H54 (cell line): ENCODE data around the gene COL1A1.

Experiments used
- DNase-seq: peaks from one replicate; pipeline ENCODE4 v3.0.0; 2011; ENCODE audit warnings: low spot score, mixed read lengths; ENCODE audit not compliant: insufficient read length
- FAIRE-seq: peaks from 3 replicates; lab custom pipeline; 2011; peaks lifted over from hg19 to GRCh38; lab: Jason Lieb, UNC
- POLR2A ChIP-seq: IDR thresholded peaks from 2 replicates; pipeline ENCODE4 v1.6.1; 2011; ENCODE audit warnings: low read depth, mild to moderate bottlenecking, low read length

Gene COL1A1

DNA sequence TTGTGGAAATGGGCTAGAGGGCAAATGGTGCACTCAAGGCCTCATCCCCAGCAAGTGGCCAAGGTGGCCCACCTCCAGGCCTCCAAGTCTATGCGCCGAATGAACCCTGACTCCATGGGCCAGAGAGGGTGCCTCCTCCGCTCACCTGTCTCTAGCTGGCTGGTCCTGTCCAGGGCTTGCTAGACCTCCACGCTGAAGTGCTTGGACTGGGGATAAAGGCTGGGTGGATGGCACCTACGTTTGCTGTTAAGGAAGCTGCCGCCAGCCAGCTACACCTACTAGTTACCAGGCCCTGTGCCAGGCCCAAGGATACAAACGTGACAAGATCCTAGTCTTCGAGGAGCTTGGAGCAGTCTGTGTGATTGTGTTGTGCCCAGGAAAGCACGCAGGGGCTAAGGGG is 36.4 kb downstream of the COL1A1 start:
- TF ChIP-seq POLR2A: no peak
- no peak for DNase-seq
- FAIRE-seq: no peak

- TF ChIP-seq POLR2A: no peak
- DNase-seq: no peak
- no peak for FAIRE-seq
These were observed 36.8 kb downstream of the COL1A1 start for GRCh38 chr17:50164697-50164988.

DNA sequence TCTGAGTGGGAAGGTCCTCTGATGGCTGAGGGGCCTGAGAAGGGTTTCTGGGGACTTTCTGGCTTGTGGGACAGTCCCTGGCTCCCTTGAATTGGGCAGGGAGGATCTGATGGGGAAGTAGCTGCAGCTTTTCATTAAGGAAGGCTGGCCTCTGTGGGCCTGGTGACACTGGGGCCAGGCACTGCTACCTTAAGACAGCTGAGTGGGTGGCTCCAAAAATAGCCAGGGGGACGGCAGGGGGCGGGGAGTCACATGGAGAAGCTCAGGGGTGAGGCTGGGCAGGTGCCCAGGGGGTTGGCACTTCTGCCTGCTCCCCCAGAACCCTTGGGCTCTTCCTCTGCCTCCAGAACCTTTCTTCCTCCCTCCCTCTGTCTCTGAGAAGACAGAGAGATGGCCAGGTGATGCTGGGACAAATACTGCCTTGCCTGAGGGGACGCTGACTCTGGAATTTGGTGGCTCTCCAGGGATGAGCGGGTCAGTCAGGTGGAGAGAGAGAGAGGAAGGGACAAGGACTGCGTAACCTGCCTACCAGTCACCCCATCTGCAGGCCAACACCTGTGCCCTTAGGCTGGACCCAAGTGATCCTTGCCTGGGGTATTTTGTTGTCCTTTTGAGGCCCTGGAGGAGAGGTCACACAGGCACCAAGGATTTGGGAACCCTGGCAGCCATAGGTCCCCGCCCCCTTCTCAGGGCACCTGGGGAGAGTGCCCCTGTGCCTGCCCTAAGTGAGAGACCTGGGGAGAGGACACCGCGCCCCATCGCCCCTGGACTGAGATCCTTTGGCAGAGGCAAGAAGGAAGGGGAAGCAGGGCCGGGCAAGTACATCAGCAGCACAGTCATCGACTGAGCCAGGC is 37.4 kb downstream of the COL1A1 start:
- DNase-seq (no peak), FAIRE-seq (no peak)
- no peak for TF ChIP-seq POLR2A

GRCh38 chr17:50162466-50163254 is 38.8 kb downstream of the COL1A1 start:
- no peak for DNase-seq
- no peak for TF ChIP-seq POLR2A
- no peak for FAIRE-seq

DNA sequence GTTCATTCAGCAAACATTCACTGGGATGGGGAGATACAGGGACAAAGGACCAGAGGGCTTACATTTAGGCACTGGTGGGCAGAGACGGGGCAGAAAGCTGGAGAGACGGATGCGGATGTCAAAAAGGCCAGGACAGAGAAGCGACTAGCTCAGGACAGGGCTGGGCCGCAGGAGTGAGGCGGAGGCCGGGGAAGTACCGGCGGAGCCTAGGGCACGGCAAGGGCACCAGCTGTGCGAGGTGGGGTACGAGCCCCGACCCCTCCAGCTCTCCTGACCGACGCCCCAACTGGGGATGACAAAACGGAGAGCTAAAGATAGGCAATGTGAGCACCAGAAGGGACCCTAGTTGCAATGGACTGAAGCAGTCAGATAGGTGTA is 39.5 kb downstream of the COL1A1 start:
- FAIRE-seq (no peak), DNase-seq (no peak)
- no peak for TF ChIP-seq POLR2A

GRCh38 chr17:50161023-50161910 is 40.2 kb downstream of the COL1A1 start:
- TF ChIP-seq POLR2A: peak; percentile 83
- DNase-seq (peak; percentile 99), FAIRE-seq (peak; percentile 52)

GRCh38 chr17:50157891-50158290 is 43.5 kb downstream of the COL1A1 start:
- no peak for FAIRE-seq
- no peak for DNase-seq
- no peak for TF ChIP-seq POLR2A

GRCh38 chr17:50155115-50155819 is 46.2 kb downstream of the COL1A1 start:
- no peak for TF ChIP-seq POLR2A
- DNase-seq: no peak
- no peak for FAIRE-seq

GRCh38 chr17:50154604-50155003 is 46.8 kb downstream of the COL1A1 start:
- FAIRE-seq (no peak), DNase-seq (no peak)
- no peak for TF ChIP-seq POLR2A

DNA sequence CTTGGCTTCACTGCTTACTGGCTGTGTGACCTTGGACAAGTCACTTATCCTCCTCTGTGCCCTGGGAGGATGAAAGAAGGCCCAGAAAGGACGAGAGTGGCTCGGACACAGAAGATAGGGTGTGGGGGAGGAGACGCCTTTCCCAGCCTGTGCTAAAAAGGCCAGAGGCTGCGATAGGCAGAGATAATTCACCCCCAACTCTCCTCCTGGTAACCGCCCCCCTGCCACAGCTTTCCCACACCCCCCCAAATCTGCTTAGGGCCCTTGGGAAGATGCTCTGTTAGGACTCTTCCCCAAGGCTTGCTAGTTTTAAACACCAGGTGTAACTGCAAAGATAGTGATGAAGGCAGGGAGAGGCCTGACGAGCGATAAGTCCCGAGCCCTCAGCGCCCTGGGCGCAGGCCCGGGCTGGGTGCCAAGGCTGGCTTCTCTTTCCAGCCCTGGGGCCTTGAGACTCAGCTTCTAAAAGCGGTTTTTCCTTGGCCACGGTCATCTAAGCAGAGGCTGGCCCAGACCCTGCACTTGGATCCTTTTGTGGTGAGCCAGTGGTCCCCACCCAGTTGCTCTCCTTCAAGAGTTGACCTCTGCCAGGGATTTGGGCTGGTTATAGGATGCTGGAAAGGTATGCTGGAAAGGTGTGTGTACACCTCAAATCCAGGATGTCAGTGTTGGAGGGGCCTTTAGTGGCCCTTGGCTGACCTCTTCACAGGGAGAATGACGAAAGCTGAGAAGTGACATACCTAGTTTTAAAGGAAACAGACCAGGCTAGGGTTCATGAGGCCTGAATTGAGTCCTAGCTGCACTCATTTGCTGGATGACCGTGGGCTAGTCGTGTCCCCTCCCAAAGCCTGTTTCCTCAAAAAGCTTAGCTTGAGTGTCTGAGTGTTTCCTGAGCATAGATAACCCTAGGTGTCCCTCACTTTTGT is 47.5 kb downstream of the COL1A1 start:
- no peak for DNase-seq
- no peak for TF ChIP-seq POLR2A
- FAIRE-seq: no peak

- DNase-seq (no peak), FAIRE-seq (no peak)
- TF ChIP-seq POLR2A: no peak
These were observed 48.7 kb downstream of the COL1A1 start for GRCh38 chr17:50152736-50153135.

DNA sequence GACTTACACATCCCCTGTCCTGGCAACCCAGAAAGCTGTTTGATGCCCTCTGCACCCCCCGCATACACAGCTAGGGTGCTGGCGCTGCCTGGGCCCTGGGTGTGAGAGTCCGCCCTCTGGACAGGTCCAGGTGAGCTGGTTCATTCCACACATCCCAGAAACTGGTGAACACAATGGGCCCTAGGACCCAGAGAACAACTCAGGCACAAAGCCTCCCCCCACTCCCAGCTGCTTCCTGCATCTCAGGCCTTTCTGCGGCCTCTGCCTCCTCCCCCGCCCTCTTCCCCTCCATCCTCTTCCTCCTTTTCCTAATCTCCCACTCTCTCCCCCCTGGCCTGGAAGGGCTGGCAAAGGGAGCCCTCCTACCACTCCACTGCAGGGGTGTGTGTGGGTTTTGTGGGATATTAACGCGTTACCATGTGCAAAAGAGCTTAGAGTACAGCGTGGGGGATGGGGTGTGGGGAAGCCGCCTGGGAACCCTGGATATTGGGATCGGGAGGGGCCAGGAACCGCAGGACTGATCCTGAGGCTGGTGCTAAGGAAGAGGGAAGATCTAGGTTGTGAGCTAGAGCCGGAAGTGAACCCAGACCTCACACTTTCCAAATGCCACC is 49.4 kb downstream of the COL1A1 start:
- DNase-seq (peak; percentile 98), FAIRE-seq (no peak)
- TF ChIP-seq POLR2A: no peak
